GM12865 (cell line): ENCODE measurements around the gene SPATS2.
A peak's percentile ranks its signal among the peaks of the same experiment; 100 is the strongest.

Experiments used
- DNase-seq: peaks from one replicate; pipeline ENCODE4 v3.0.0; 2010; ENCODE audit warnings: low read depth
- H3K4me3 ChIP-seq: 2 replicates; pipeline ENCODE4 v1.5.1; 2011; ENCODE audit warnings: mild to moderate bottlenecking, low read depth, low read length, control low read depth
- TF ChIP-seq, protein P1 (sequence below): IDR thresholded peaks from 2 replicates; pipeline ENCODE4 v1.5.1; 2011; ENCODE audit warnings: low read length, control low read depth, low read depth, inconsistent platforms; ENCODE audit not compliant: insufficient read depth; ENCODE audit errors: missing control alignments

The SPATS2 gene

DNA sequence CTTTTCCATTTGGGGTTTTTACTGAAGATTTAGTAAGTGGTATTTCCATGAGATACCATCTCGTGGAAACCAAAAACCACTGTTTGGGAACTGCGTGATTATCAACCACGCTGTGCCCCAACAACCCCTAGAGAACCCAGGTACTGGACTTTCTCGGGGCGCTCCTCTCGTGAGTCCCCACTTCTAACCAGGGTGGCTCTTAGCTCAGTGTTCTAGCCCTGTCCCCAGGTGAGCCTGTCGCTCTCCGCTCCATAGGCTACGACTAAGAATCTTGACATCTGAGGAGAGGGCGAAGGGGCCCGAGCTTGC lies 200.0 kb downstream of the SPATS2 start:
- peak; percentile 15 for DNase-seq
- TF ChIP-seq, protein P1, sequence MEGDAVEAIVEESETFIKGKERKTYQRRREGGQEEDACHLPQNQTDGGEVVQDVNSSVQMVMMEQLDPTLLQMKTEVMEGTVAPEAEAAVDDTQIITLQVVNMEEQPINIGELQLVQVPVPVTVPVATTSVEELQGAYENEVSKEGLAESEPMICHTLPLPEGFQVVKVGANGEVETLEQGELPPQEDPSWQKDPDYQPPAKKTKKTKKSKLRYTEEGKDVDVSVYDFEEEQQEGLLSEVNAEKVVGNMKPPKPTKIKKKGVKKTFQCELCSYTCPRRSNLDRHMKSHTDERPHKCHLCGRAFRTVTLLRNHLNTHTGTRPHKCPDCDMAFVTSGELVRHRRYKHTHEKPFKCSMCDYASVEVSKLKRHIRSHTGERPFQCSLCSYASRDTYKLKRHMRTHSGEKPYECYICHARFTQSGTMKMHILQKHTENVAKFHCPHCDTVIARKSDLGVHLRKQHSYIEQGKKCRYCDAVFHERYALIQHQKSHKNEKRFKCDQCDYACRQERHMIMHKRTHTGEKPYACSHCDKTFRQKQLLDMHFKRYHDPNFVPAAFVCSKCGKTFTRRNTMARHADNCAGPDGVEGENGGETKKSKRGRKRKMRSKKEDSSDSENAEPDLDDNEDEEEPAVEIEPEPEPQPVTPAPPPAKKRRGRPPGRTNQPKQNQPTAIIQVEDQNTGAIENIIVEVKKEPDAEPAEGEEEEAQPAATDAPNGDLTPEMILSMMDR = no peak

DNA sequence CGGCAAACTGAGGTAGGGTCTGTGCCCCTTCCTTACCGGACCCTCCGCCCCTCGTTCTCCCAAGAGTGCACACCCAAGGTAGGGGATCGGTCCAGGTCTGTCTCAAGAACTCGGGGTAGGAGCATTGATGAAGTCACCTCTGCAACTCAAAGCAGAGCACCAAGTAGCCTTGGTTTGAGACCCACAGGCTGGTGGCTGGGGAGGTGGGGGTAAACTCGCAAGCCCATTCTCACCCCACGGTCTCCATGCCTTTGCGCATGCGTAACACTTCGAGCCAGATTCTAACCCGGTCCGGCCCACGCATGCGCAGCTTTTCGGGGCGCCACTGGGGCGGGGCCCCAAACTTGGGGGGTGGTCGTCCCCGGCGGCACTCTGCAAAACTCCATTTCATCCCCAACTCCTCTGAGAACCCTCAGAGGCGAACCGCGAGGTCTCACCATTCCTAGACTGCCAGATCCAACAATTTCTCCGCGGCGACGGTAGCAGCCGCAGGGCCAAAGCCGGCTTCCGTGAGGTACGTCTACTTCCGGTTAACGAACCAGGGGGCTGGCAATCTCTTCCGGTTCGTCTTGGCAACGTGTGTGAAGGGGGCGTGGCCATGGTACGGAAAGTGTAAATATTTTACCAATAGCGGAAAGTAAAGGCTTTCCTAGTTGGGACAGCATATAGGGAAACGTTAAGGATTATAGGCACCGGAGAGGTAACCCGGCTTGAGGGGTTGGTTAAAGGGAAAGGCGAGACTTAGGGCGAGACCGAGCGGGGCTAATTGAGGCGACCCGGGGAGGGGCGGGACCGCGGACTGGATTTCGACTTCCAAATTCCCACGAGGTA lies 200.6 kb downstream of the SPATS2 start, which contains the start of gene MCRS1:
Gene MCRS1 (minus strand): TSS at position 532 of the 831 bp plus-strand sequence. CDS start 1,411 bp downstream, outside the sequence.
- H3K4me3 ChIP-seq = peak within 1 kb of the TSS; percentile 95
- TF ChIP-seq, protein P1 = no peak
- DNase-seq = peak; percentile 98

More for the DNA sequence above, 200.0 kb downstream of the SPATS2 start:
- H3K4me3 ChIP-seq = peak overlapping the region; percentile 95

DNA sequence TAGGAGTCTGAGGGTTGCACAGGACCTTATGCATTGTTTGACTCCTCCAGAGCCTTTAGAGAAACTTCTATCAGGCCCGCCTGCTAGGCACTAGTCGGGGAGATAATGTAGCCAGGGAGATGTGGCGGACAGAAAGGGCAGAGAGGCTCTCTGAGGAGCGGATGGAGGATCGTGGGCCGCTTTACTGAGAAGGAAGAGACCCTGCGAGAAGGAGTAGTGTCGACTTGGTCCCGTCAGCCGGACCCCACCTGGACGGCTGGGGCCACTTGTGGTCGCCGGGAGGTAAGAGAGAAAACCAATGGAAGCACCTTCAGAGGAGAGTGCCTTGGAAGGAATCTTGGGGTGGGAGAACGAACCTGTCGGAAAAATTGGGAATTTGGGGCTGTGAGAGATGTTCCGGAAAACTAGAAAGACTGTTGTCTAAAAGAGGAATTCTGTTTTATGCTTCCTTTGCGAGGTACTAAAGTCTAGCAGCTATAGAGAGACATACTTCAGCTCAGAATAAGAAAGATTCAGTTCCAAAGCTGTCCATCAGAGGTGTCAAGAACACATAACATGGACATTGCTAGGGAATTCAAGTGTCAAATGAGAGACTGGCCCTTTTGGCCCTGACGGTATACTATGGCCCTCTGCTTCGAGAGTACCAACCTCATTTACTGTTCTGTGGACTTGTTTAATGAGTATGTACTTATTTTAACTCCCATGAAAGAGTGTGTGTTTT lies 201.3 kb downstream of the SPATS2 start:
- DNase-seq = peak; percentile 35
- TF ChIP-seq, protein P1 = no peak
- peak overlapping the region; percentile 95 for H3K4me3 ChIP-seq
